Panc1 (cell line): ENCODE measurements around the gene PCNX2. TPM values are rescaled to one million over a fixed set of nuclear protein-coding genes. Genes with fewer than 3 reads are reported as not detected.

ENCODE experiments used
- ATAC-seq: fragments of 200-7000 bp; cut with Tn5 transposase; 2 replicates; pipeline ENCODE4 v1.9.1; 2020; ENCODE audit warnings: mild to moderate bottlenecking, moderate library complexity
- BruUV-seq: library from RNA; stranded (reverse); fragments of 400-500 nt; replicated peaks from 2 replicates; lab custom pipeline; 2021; lab: Mats Ljungman, UMichigan
- CTCF ChIA-PET: fragments of 300-600 bp; sonication (Branson Sonifier 250); formaldehyde crosslinking; loops from one replicate; lab custom pipeline; 2022; ENCODE audit warnings: antibody characterized with exemption; lab: Charles Lee
- POLR2A ChIA-PET: fragments of 300-600 bp; sonication (Branson Sonifier 250); formaldehyde crosslinking; loops from one replicate; lab custom pipeline; 2022; ENCODE audit warnings: antibody characterized with exemption; lab: Charles Lee
- DNase-seq: peaks from one replicate; pipeline ENCODE4 v3.0.0-alpha.2; 2010; ENCODE audit warnings: low read depth, low spot score
- H3K27ac ChIP-seq: 2 replicates; pipeline ENCODE4 v1.5.1; 2011; ENCODE audit warnings: mild to moderate bottlenecking, low read length, inconsistent platforms
- H3K27me3 ChIP-seq: fragments of 200-500 bp; sonication (Bioruptor generic); 2 replicates; pipeline ENCODE4 v1.6.0; 2014; ENCODE audit warnings: low read length, inconsistent platforms; ENCODE audit not compliant: control insufficient read depth, insufficient read depth
- H3K36me3 ChIP-seq: fragments of 200-500 bp; sonication (Bioruptor generic); 2 replicates; pipeline ENCODE4 v1.5.1; 2014; ENCODE audit warnings: inconsistent platforms, mild to moderate bottlenecking, low read length, moderate library complexity; ENCODE audit not compliant: control insufficient read depth, insufficient read depth
- H3K4me1 ChIP-seq: 2 replicates; pipeline ENCODE4 v1.5.1; 2011; ENCODE audit warnings: inconsistent platforms, mild to moderate bottlenecking, low read length, moderate library complexity; ENCODE audit not compliant: control insufficient read depth, insufficient read depth
- H3K4me3 ChIP-seq, 2 experiments: 2 replicates each; pipeline ENCODE4 v1.5.1; 2011 to 2012; ENCODE audit warnings: low read depth in 2 of 2, low read length in 2 of 2, mild to moderate bottlenecking in 2 of 2, inconsistent platforms in 1 of 2, moderate library complexity in 1 of 2
- H3K9me3 ChIP-seq: fragments of 200-500 bp; sonication (Bioruptor generic); 2 replicates; pipeline ENCODE4 v1.5.1; 2014; ENCODE audit warnings: low read depth, mild to moderate bottlenecking, inconsistent platforms, low read length, moderate library complexity; ENCODE audit not compliant: control insufficient read depth, insufficient read depth
- POLR2AphosphoS5 ChIP-seq: IDR thresholded peaks from 2 replicates; pipeline ENCODE4 v1.6.1; 2012; ENCODE audit warnings: mild to moderate bottlenecking, low read depth, low read length, moderate library complexity
- REST ChIP-seq, 2 experiments: IDR thresholded peaks; 2 replicates each; pipeline ENCODE4 v1.6.1; 2011 to 2012; ENCODE audit warnings: low read depth in 2 of 2, control low read depth in 1 of 2, low read length in 1 of 2, mild to moderate bottlenecking in 1 of 2, moderate library complexity in 1 of 2; ENCODE audit not compliant: insufficient read depth in 1 of 2
- SIN3A ChIP-seq: IDR thresholded peaks from 2 replicates; pipeline ENCODE4 v1.6.1; 2012; ENCODE audit warnings: low read depth, mild to moderate bottlenecking, low read length, moderate library complexity, borderline replicate concordance; ENCODE audit not compliant: insufficient read depth
- TCF7L2 ChIP-seq: IDR thresholded peaks from 2 replicates; pipeline ENCODE4 v1.6.1; 2011; ENCODE audit warnings: mild to moderate bottlenecking, low read depth, low read length, inconsistent platforms
- in situ Hi-C: cut with HindIII; loops from 2 replicates; pipeline ENCODE4 v1.10.0; 2016; ENCODE audit warnings: low sequenced_read_pairs, low pct_unique_long_range_greater_than_20kb
- intact Hi-C: fragments of 100-400 bp; cut with micrococcal nuclease; formaldehyde crosslinking; loops from one replicate; pipeline ENCODE4 v1.10.0; 2022; ENCODE audit not compliant: unreplicated experiment
- total RNA-seq: library from RNA; stranded (reverse); gene quantifications from one replicate; pipeline ENCODE4 v1.2.1, GENCODE V29; 2021; ENCODE audit not compliant: unreplicated experiment
- TF ChIP-seq, protein P1 (sequence below): fragments of 450-650 bp; IDR thresholded peaks from 2 replicates; pipeline ENCODE4 v1.5.1; 2017; ENCODE audit warnings: mild to moderate bottlenecking

PCNX2 gene
- total RNA-seq, 1 experiment from 2014 or later: 2.6 TPM

DNA sequence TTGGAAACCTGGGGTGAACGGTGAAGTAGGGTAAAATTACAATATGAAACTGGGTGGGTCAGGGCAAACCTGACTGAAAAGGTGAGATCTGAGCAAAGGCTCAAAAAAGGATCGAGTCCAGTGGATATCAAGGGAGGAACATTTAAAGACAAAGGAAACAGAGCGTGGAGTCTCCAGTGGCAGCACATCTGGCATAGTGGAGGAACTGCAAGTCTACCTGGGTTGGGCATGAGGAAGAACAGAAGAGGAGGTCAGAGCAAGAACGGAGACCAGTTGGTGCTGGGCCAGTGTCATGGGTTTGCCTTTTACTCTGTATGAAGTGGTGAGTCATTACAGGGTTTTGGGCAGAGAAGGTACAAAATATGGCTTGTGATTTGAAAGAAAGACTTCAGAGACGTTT is 181.4 kb downstream of the PCNX2 start:
- H3K4me1 ChIP-seq: peaks cover 8% of the 10 kb centered on the region
- DNase-seq (no peak), ATAC-seq (no peak)
- intact Hi-C loops (no loop called here), in situ Hi-C loops (no loop called here)
- BruUV-seq: no TSS peak
- no peaks in the 10 kb centered on the region for H3K27me3 ChIP-seq
- TF ChIP-seq SIN3A (no peak), REST (IDR thresholded peaks at IDR 0.05; ENCODE audit: insufficient read depth in 1 of 2, low read depth in 2 of 2, low read length in 1 of 2) (no peak), TCF7L2 (no peak), POLR2AphosphoS5 (no peak)
- TF ChIP-seq, protein P1, sequence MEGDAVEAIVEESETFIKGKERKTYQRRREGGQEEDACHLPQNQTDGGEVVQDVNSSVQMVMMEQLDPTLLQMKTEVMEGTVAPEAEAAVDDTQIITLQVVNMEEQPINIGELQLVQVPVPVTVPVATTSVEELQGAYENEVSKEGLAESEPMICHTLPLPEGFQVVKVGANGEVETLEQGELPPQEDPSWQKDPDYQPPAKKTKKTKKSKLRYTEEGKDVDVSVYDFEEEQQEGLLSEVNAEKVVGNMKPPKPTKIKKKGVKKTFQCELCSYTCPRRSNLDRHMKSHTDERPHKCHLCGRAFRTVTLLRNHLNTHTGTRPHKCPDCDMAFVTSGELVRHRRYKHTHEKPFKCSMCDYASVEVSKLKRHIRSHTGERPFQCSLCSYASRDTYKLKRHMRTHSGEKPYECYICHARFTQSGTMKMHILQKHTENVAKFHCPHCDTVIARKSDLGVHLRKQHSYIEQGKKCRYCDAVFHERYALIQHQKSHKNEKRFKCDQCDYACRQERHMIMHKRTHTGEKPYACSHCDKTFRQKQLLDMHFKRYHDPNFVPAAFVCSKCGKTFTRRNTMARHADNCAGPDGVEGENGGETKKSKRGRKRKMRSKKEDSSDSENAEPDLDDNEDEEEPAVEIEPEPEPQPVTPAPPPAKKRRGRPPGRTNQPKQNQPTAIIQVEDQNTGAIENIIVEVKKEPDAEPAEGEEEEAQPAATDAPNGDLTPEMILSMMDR: no peak
- ChIA-PET POLR2A (interaction anchor here (0.6 kb wide), 1 partner anchor 87 kb away, joined by 3 read pairs; no protein-coding TSS in a partner anchor), CTCF (no interaction called here)
- H3K9me3 ChIP-seq: no peaks in the 10 kb centered on the region
- no peak overlapping the region for H3K27ac ChIP-seq
- H3K4me3 ChIP-seq: no peak overlapping the region
- no peaks in the 10 kb centered on the region for H3K36me3 ChIP-seq

DNA sequence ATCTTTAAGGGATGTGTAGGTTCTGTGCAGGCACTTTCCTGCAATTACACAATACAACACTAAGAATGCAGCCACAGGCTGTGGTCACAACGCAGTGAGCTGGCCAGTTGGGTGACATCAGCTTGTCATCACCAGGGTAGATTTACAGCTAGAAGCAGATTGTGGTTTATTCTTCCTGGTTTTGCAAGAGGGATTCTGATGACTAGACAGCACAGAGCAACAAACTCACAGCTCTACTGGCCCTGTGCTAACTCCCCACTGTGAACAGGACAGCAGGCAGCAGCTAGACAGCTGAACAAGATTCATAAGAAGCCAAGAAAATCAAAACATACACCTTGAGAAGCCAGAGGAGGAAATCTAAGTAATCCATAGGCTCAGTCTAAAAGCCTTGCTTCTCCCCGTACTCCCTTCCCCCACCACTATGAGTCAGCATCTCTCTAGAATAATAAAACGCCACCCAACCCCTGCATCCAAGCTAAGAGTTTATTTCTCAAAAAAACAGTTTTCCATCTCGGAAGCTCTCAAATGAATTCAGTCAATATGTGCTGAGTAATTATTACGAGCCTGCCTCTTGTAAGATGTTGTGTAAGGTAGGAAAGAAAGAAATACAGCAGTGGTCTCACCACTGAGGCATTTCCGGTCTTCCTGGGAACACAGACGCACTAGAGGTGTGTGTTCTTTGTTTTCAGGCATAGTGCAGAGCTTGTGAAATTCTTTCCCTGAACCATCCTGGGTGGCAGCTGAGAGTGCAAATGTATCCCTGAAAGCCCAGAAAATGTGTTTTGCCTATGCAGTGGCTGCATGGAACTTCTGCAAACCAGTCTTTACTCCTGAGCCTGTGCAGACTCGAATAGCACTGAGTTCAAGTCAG is 182.3 kb downstream of the PCNX2 start:
- Histone ChIP-seq H3K27ac (peak overlapping the region; percentile 1; the same call in 1 of the 2 replicates), H3K27me3 (no peaks in the 10 kb centered on the region), H3K36me3 (no peaks in the 10 kb centered on the region), H3K9me3 (no peaks in the 10 kb centered on the region), H3K4me1 (peaks cover 8% of the 10 kb centered on the region), H3K4me3 (peak overlapping the region in 1 of 2 experiments; percentile 34; a peak in 2 of 4 replicates)
- BruUV-seq: no TSS peak
- TF ChIP-seq REST (IDR thresholded peaks at IDR 0.05; ENCODE audit: insufficient read depth in 1 of 2, low read depth in 2 of 2, low read length in 1 of 2) (no peak), SIN3A (no peak), TCF7L2 (no peak), POLR2AphosphoS5 (no peak)
- TF ChIP-seq, protein P1: no peak
- CTCF ChIA-PET: no interaction called here
- peak; percentile 92 for ATAC-seq
- intact Hi-C loops: no loop called here
- DNase-seq: peak; percentile 97
- in situ Hi-C loops: no loop called here
- POLR2A ChIA-PET: interaction anchor here (0.6 kb wide), 2 partner anchors 88 to 368 kb away, joined by 3 to 6 read pairs; no protein-coding TSS in a partner anchor
